ENCODE results near the gene INPP4A. TPM values are rescaled to one million over a fixed set of nuclear protein-coding genes. Genes with fewer than 3 reads are reported as not detected.

INPP4A gene
- total and polyA plus RNA-seq, 10 of the 15 experiments (the other 5 are each of a cell fraction or from before 2014, with no cell fraction given): 4.7 to 62.3 (median 36.9) TPM

GRCh38 chr2:98528349-98528748, 83.7 kb downstream of the INPP4A start (continued):
- TF ChIP-seq REST (IDR thresholded peaks at IDR 0.05; ENCODE audit: low read depth, low read length) (no peak), SKIL (IDR thresholded peaks at IDR 0.05; ENCODE audit: low read depth, poor library complexity, severe bottlenecking) (no peak), TBL1XR1 (IDR thresholded peaks at IDR 0.05; ENCODE audit: low read depth, low read length) (no peak)

- ATAC-seq (no peak), FAIRE-seq (no peak), DNase-seq (ENCODE audit: low read depth, low spot score) (no peak)
- intact Hi-C loops (cut with micrococcal nuclease; ENCODE audit: unreplicated experiment): no loop called here
- no peak overlapping the region for H3K4me3 ChIP-seq
- ChIA-PET RAD21 (ENCODE audit: unreplicated experiment) (no interaction called here), CTCF (interaction anchor here (0.6 kb wide), 1 partner anchor 131 kb away, joined by 3 read pairs; no protein-coding TSS in a partner anchor), POLR2A (no interaction called here), SMC1A (ENCODE audit: uncharacterized antibody, unreplicated experiment) (no interaction called here)
- no peak overlapping the region for H3K4me2 ChIP-seq (ENCODE audit: control insufficient read depth, insufficient read depth)
- no peaks in the 10 kb centered on the region for H4K20me1 ChIP-seq (ENCODE audit: control insufficient read depth, insufficient read depth)
- no peak overlapping the region for H3K9ac ChIP-seq (ENCODE audit: control insufficient read depth, insufficient read depth, low read length)
- no TSS peak for BruUV-seq (replicated peaks)
- peaks cover 1 to 8% of the 10 kb centered on the region in 2 experiments; a peak in 3 of 4 replicates for H3K36me3 ChIP-seq (ENCODE audit: control insufficient read depth in 2 of 2, insufficient read depth in 2 of 2, low read length in 1 of 2)
- H3K79me2 ChIP-seq (ENCODE audit: control insufficient read depth, insufficient read depth, low read length): no peaks in the 10 kb centered on the region
- H2AFZ ChIP-seq (ENCODE audit: control insufficient read depth, low read depth, low read length): no peak overlapping the region
- TF ChIP-seq IRF3 (IDR thresholded peaks at IDR 0.05): no peak
- no peak for TF ChIP-seq ATF2 (IDR thresholded peaks at IDR 0.05; ENCODE audit: low read length)
- no peak for TF ChIP-seq BCL11A (IDR thresholded peaks at IDR 0.05; ENCODE audit: low read depth, low read length)
- no peak for TF ChIP-seq TBL1XR1 (IDR thresholded peaks at IDR 0.05; ENCODE audit: low read depth, low read length)
- TF ChIP-seq BCLAF1 (IDR thresholded peaks at IDR 0.05): no peak
- no peak for TF ChIP-seq KLF5 (IDR thresholded peaks at IDR 0.05; ENCODE audit: partially characterized antibody)
- TF ChIP-seq MEF2B (IDR thresholded peaks at IDR 0.05; ENCODE audit: partially characterized antibody, poor library complexity, severe bottlenecking): no peak
- no peak for TF ChIP-seq SMAD1 (IDR thresholded peaks at IDR 0.05; ENCODE audit: low read depth, partially characterized antibody)
- TF ChIP-seq POU2F2 (IDR thresholded peaks at IDR 0.05; ENCODE audit: borderline replicate concordance, low read depth, low read length): no peak
- in situ Hi-C loops (cut with MboI): no loop called here
- no peaks in the 10 kb centered on the region; the same call in 2 of the 3 replicates for H3K9me3 ChIP-seq (replicated peaks; ENCODE audit: control insufficient read depth, insufficient read depth, low read length)
- H3K27ac ChIP-seq (ENCODE audit: control insufficient read depth, insufficient read depth): no peak overlapping the region
- WGBS (ENCODE audit: insufficient coverage, insufficient replicate concordance, low lambda C conversion rate, missing lambda C conversion rate): 100% methylated on average over 1 of the region's 1 CpG
- H3K27me3 ChIP-seq (replicated peaks in 1 of 2; ENCODE audit: control insufficient read depth in 2 of 2, insufficient read depth in 2 of 2, low read length in 1 of 2): no peaks in the 10 kb centered on the region
- H3K4me1 ChIP-seq (ENCODE audit: control insufficient read depth, insufficient read depth, low read length): no peaks in the 10 kb centered on the region
Measured at GRCh38 chr2:98530114-98530513, 85.5 kb downstream of the INPP4A start.

Data from GM12878 (cell line).